ENCODE results near the gene ITPR1. TPM values are rescaled to one million over a fixed set of nuclear protein-coding genes. Genes with fewer than 3 reads are reported as not detected.

ITPR1 gene
- total RNA-seq, 2 experiments from 2014 or later, result 84.4 to 104 TPM

GRCh38 chr3:4729061-4729973 is 236.2 kb downstream of the ITPR1 start:
- H3K9me2 ChIP-seq (ENCODE audit: insufficient read depth, low read length), result no peaks in the 10 kb centered on the region
- no peak overlapping the region for H3K4me3 ChIP-seq (ENCODE audit: low read depth, low read length, poor library complexity, severe bottlenecking)
- no peaks in the 10 kb centered on the region for H4K20me1 ChIP-seq (ENCODE audit: insufficient read depth, low read length)
- H3K9me3 ChIP-seq (ENCODE audit: low read length), result no peaks in the 10 kb centered on the region
- no peak overlapping the region for H3K4me2 ChIP-seq (ENCODE audit: low read length)
- CTCF ChIA-PET (ENCODE audit: unreplicated experiment), result no interaction called here
- no peak overlapping the region for H2AFZ ChIP-seq (ENCODE audit: low read length)
- intact Hi-C loops (cut with micrococcal nuclease; ENCODE audit: unreplicated experiment), result no loop called here
- H3K36me3 ChIP-seq (ENCODE audit: insufficient read depth, low read length), result peaks cover 18% of the 10 kb centered on the region
- no peaks in the 10 kb centered on the region for H3K79me2 ChIP-seq (ENCODE audit: insufficient read depth, low read depth, low read length)
- no peaks in the 10 kb centered on the region for H3K4me1 ChIP-seq (ENCODE audit: insufficient read depth, low read length, poor library complexity, severe bottlenecking)
- no TSS peak for BruUV-seq (replicated peaks)
- no peak for DNase-seq (ENCODE audit: low spot score)
- no peak overlapping the region for H3K27ac ChIP-seq (ENCODE audit: low read depth, low read length, poor library complexity, severe bottlenecking)
- POLR2A ChIA-PET, result interaction anchor here (0.6 to 1.1 kb wide), 5 partner anchors 38 to 602 kb away, joined by 3 to 13 read pairs (median 3); partner anchors contain the start of gene ITPR1
- no peak for TF ChIP-seq CTCF (conservative IDR thresholded peaks at IDR 0.05; ENCODE audit: low read length)
- no peak for TF ChIP-seq EZH2phosphoT487 (IDR thresholded peaks at IDR 0.05; ENCODE audit: borderline replicate concordance, low read depth, low read length)

GRCh38 chr3:4730719-4731118 is 237.6 kb downstream of the ITPR1 start:
- ChIA-PET CTCF (ENCODE audit: unreplicated experiment) (no interaction called here), POLR2A (no interaction called here)
- Histone ChIP-seq H2AFZ (ENCODE audit: low read length) (no peak overlapping the region), H3K27ac (ENCODE audit: low read depth, low read length, poor library complexity, severe bottlenecking) (no peak overlapping the region), H4K20me1 (ENCODE audit: insufficient read depth, low read length) (no peaks in the 10 kb centered on the region), H3K79me2 (ENCODE audit: insufficient read depth, low read depth, low read length) (no peaks in the 10 kb centered on the region), H3K4me3 (ENCODE audit: low read depth, low read length, poor library complexity, severe bottlenecking) (no peak overlapping the region), H3K4me1 (ENCODE audit: insufficient read depth, low read length, poor library complexity, severe bottlenecking) (no peaks in the 10 kb centered on the region), H3K4me2 (ENCODE audit: low read length) (no peak overlapping the region), H3K36me3 (ENCODE audit: insufficient read depth, low read length) (peaks cover 29% of the 10 kb centered on the region), H3K9me3 (ENCODE audit: low read length) (no peaks in the 10 kb centered on the region), H3K9me2 (ENCODE audit: insufficient read depth, low read length) (no peaks in the 10 kb centered on the region)
- no TSS peak for BruUV-seq (replicated peaks)
- TF ChIP-seq CTCF (conservative IDR thresholded peaks at IDR 0.05; ENCODE audit: low read length) (no peak), EZH2phosphoT487 (IDR thresholded peaks at IDR 0.05; ENCODE audit: borderline replicate concordance, low read depth, low read length) (no peak)
- DNase-seq (ENCODE audit: low spot score), result no peak
- intact Hi-C loops (cut with micrococcal nuclease; ENCODE audit: unreplicated experiment), result no loop called here

- ChIA-PET CTCF (ENCODE audit: unreplicated experiment) (no interaction called here), POLR2A (no interaction called here)
- intact Hi-C loops (cut with micrococcal nuclease; ENCODE audit: unreplicated experiment), result no loop called here
- H3K4me3 ChIP-seq (ENCODE audit: low read depth, low read length, poor library complexity, severe bottlenecking), result no peak overlapping the region
- DNase-seq (ENCODE audit: low spot score), result no peak
- H4K20me1 ChIP-seq (ENCODE audit: insufficient read depth, low read length), result no peaks in the 10 kb centered on the region
- H3K27ac ChIP-seq (ENCODE audit: low read depth, low read length, poor library complexity, severe bottlenecking), result no peak overlapping the region
- H3K79me2 ChIP-seq (ENCODE audit: insufficient read depth, low read depth, low read length), result no peaks in the 10 kb centered on the region
- H2AFZ ChIP-seq (ENCODE audit: low read length), result no peak overlapping the region
- no TSS peak for BruUV-seq (replicated peaks)
- no peaks in the 10 kb centered on the region for H3K9me2 ChIP-seq (ENCODE audit: insufficient read depth, low read length)
- H3K4me1 ChIP-seq (ENCODE audit: insufficient read depth, low read length, poor library complexity, severe bottlenecking), result no peaks in the 10 kb centered on the region
- no peak overlapping the region for H3K4me2 ChIP-seq (ENCODE audit: low read length)
- H3K36me3 ChIP-seq (ENCODE audit: insufficient read depth, low read length), result peaks cover 31% of the 10 kb centered on the region
- H3K9me3 ChIP-seq (ENCODE audit: low read length), result no peaks in the 10 kb centered on the region
- TF ChIP-seq EZH2phosphoT487 (IDR thresholded peaks at IDR 0.05; ENCODE audit: borderline replicate concordance, low read depth, low read length) (no peak), CTCF (conservative IDR thresholded peaks at IDR 0.05; ENCODE audit: low read length) (no peak)
Measured at GRCh38 chr3:4731543-4732111, 238.5 kb downstream of the ITPR1 start.
